HEK293T (cell line): ENCODE measurements around the gene IFT20.
"Not testable (repeated sequence)": the region's sequence is repeated elsewhere in the genome, so short reads cannot be mapped to it uniquely, and the experiment has no call there.

Experiments used
- CTCF ChIA-PET: fragments of 350-600 bp; formaldehyde crosslinking; extraction: SDS; loops from one replicate; lab custom pipeline; 2021; ENCODE audit warnings: antibody characterized with exemption, inconsistent platforms; lab: Yijun Ruan, JAX
- POLR2A ChIA-PET: fragments of 350-600 bp; formaldehyde crosslinking; extraction: SDS; loops from one replicate; lab custom pipeline; 2020; ENCODE audit warnings: antibody characterized with exemption, inconsistent platforms; lab: Yijun Ruan, JAX
- DNase-seq: peaks from one replicate; pipeline ENCODE4 v3.0.0; 2012; ENCODE audit warnings: mixed read lengths; ENCODE audit errors: extremely low spot score
- ARNT ChIP-seq: fragments of 450-650 bp; IDR thresholded peaks from 2 replicates; pipeline ENCODE4 v1.6.1; 2017; ENCODE audit warnings: mild to moderate bottlenecking
- BHLHE40 ChIP-seq: fragments of 450-650 bp; IDR thresholded peaks from 2 replicates; pipeline ENCODE4 v1.6.1; 2016; ENCODE audit warnings: mild to moderate bottlenecking, moderate library complexity, borderline replicate concordance
- CTBP1 ChIP-seq: fragments of 450-650 bp; IDR thresholded peaks from 2 replicates; pipeline ENCODE4 v1.6.1; 2016; ENCODE audit warnings: borderline replicate concordance
- ELF4 ChIP-seq: fragments of 450-650 bp; IDR thresholded peaks from 2 replicates; pipeline ENCODE4 v1.6.1; 2017; ENCODE audit warnings: antibody characterized with exemption
- FOXA1 ChIP-seq: fragments of 450-650 bp; IDR thresholded peaks from 2 replicates; pipeline ENCODE4 v1.6.1; 2016; ENCODE audit warnings: mild to moderate bottlenecking
- FOXK2 ChIP-seq: fragments of 450-650 bp; IDR thresholded peaks from 2 replicates; pipeline ENCODE4 v1.6.1; 2016; ENCODE audit warnings: mild to moderate bottlenecking
- FOXM1 ChIP-seq: fragments of 450-650 bp; IDR thresholded peaks from 2 replicates; pipeline ENCODE4 v1.6.1; 2017; ENCODE audit warnings: mild to moderate bottlenecking, borderline replicate concordance
- HDGF ChIP-seq: fragments of 450-650 bp; IDR thresholded peaks from 2 replicates; pipeline ENCODE4 v1.6.1; 2017; ENCODE audit warnings: antibody characterized with exemption, borderline replicate concordance
- L3MBTL2 ChIP-seq: fragments of 450-650 bp; conservative IDR thresholded peaks from 2 replicates; pipeline ENCODE4 v1.6.1; 2016; ENCODE audit warnings: mild to moderate bottlenecking
- LEF1 ChIP-seq: fragments of 450-650 bp; IDR thresholded peaks from 2 replicates; pipeline ENCODE4 v1.6.1; 2017; ENCODE audit warnings: mild to moderate bottlenecking, borderline replicate concordance
- NFRKB ChIP-seq: fragments of 450-650 bp; IDR thresholded peaks from 2 replicates; pipeline ENCODE4 v1.6.1; 2016; ENCODE audit warnings: mild to moderate bottlenecking, moderate library complexity
- SP1 ChIP-seq: fragments of 450-650 bp; IDR thresholded peaks from 2 replicates; pipeline ENCODE4 v1.6.1; 2017
- SUZ12 ChIP-seq: fragments of 450-650 bp; IDR thresholded peaks from 2 replicates; pipeline ENCODE4 v1.6.1; 2016; ENCODE audit warnings: mild to moderate bottlenecking
- TARDBP ChIP-seq: fragments of 450-650 bp; IDR thresholded peaks from 2 replicates; pipeline ENCODE4 v1.6.1; 2016
- ZNF384 ChIP-seq: fragments of 450-650 bp; IDR thresholded peaks from 2 replicates; pipeline ENCODE4 v1.6.1; 2016
- TF ChIP-seq, protein P1 (sequence below): fragments of 450-650 bp; IDR thresholded peaks from 2 replicates; pipeline ENCODE4 v1.6.1; 2016

IFT20 gene

DNA sequence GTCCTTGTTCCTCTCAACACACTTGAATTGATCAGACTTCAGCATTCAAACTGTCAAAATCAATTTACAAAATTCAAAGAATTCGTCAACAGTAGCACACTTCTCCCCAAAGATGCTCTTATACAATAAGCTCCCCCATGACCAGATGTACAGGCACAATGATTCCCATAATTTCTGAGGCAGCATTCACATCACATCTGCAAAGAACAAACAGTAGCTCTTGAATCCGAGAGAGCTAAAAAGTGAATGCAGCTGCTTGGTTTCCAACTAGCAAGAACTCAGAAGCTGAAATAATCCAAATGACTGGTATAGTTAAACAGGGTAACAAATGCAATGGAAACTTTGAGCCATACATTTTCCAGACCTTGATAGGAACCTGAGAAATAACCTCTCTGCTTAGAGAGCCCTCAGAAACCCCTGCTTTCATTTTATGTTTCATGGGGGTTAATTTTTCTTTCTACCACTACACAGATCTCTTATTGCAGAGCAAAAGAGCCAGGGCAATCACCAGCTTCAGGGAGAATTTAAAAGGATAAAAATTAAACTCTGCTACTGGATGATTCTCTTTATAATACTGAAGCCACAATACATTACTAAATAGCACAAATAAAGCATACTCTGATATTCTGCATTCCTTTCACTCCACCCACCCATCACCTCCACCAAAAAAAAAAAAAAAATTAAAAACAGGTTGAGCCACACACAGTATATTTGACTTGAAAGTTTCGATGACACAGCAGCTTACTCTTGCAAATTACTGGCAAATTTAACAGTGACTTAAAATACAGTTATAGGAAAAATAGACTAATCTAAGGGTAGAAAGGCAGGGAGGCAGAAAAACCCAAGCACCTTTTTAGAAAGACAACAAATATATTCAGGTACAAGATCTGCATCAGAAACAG lies 39.3 kb downstream of the IFT20 start:
- TF ChIP-seq CTBP1 (no peak), ARNT (no peak), HDGF (no peak), ZNF384 (no peak), SUZ12 (no peak), SP1 (no peak), FOXM1 (no peak)
- TF ChIP-seq, protein P1, sequence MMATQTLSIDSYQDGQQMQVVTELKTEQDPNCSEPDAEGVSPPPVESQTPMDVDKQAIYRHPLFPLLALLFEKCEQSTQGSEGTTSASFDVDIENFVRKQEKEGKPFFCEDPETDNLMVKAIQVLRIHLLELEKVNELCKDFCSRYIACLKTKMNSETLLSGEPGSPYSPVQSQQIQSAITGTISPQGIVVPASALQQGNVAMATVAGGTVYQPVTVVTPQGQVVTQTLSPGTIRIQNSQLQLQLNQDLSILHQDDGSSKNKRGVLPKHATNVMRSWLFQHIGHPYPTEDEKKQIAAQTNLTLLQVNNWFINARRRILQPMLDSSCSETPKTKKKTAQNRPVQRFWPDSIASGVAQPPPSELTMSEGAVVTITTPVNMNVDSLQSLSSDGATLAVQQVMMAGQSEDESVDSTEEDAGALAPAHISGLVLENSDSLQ = no peak
- DNase-seq = no peak
- ChIA-PET CTCF (interaction anchor here (0.7 to 1.3 kb wide), 2 partner anchors 17 to 18 kb away, joined by 3 to 4 read pairs; no protein-coding TSS in a partner anchor), POLR2A (no interaction called here)

DNA sequence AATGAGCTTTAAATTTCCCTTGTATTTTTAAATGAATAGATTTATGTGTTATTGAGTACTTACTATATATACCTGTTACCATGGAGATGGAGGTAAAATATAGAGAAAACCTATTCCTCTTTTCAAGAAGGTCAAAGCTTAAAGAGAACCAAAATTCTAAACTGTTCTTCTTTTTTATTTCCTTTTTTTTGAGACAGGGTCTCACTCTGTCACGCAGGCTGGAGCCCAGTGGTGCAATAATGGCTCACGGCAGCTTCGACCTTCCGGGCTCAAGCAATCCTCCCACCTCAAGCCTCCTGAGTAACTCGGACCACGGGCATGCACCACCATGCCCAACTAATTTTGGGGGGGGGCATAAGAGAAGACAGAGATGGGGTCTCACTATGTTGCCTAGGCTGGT lies 41.3 kb downstream of the IFT20 start:
- no peak for TF ChIP-seq SUZ12
- TF ChIP-seq ZNF384 = no peak
- TF ChIP-seq CTBP1 = no peak
- TF ChIP-seq LEF1 = no peak
- no peak for TF ChIP-seq FOXA1
- no peak for TF ChIP-seq SP1
- TF ChIP-seq TARDBP = no peak
- TF ChIP-seq FOXM1 = no peak
- TF ChIP-seq NFRKB = no peak
- TF ChIP-seq FOXK2 = no peak
- CTCF ChIA-PET = no interaction called here
- DNase-seq = no peak
- POLR2A ChIA-PET = no interaction called here

DNA sequence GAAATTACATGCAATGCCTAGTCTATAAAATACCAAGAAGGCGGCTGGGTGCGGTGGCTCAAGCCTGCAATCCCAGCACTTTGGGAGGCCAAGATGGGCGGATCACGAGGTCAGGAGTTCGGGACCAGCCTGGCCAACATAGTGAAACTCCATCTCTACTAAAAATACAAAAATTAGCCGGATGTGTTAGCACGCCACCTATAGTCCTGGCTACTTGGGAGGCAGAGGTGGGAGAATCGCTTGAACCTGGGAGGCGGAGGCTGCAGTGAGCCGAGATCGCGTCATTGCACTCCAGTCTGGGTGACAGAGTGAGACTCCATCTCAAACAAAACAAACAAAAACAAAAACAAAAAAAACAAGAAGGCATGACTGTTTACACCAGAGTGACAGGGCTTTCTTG lies 42.4 kb downstream of the IFT20 start:
- POLR2A ChIA-PET, CTCF ChIA-PET, DNase-seq: not testable (repeated sequence)

DNA sequence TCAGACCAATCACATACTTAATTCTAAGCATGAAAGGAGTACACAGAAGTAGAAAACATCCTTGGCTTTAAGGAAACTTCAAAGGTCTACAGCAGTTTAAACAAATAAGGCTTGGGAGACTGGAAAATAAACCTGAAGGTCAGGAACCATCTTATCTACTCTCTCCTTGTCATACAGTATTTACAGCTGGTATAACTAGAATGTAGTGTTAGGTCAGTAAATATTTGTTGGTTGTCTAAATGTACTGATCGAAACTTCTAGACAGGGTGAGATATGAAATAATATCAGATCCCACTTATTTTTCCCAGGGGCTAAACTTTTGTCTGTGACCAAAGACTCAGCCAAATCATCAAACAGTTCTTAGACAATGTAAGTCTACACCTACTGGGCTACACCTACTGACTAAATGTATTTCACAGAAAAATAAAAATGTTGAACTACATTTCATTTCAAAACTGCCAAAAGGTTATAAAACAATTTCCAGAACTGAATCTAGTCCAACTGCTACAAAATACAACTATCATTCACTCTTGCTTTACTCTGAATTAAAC lies 43.4 kb downstream of the IFT20 start:
- TF ChIP-seq HDGF (no peak), SUZ12 (no peak), CTBP1 (no peak), BHLHE40 (no peak), TARDBP (no peak), ZNF384 (no peak), FOXK2 (no peak), ARNT (no peak), ELF4 (no peak), LEF1 (no peak), L3MBTL2 (no peak), FOXM1 (no peak), NFRKB (no peak), FOXA1 (no peak), SP1 (no peak)
- TF ChIP-seq, protein P1 = no peak
- ChIA-PET CTCF (no interaction called here), POLR2A (no interaction called here)
- DNase-seq = no peak

DNA sequence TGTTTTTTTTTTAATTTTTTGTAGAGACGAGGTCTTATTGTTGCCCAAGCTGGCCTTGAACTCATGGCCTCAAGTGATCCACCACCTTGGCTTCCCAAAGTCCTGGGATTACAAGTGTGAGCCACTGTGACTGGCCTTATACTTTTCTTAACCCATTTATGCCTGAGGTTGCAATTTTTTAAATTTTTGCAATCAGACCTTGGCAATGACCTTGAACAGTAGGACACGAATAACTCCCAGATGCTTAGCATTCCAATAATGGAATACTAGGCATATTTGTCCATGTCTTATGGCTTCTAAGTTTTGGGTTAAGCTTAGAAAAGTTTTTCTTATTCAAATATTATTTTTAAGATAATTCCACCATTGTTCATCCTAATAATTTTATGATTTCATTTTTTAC lies 44.6 kb downstream of the IFT20 start:
- TF ChIP-seq ZNF384 = no peak
- no peak for TF ChIP-seq CTBP1
- no peak for TF ChIP-seq BHLHE40
- no peak for TF ChIP-seq FOXK2
- TF ChIP-seq SP1 = no peak
- TF ChIP-seq ELF4 = no peak
- no peak for TF ChIP-seq NFRKB
- no peak for TF ChIP-seq FOXM1
- no peak for TF ChIP-seq L3MBTL2
- TF ChIP-seq LEF1 = no peak
- TF ChIP-seq HDGF = no peak
- no peak for TF ChIP-seq TARDBP
- TF ChIP-seq, protein P1 = no peak
- ChIA-PET POLR2A (interaction anchor here (0.6 to 0.7 kb wide), 3 partner anchors 8 to 20 kb away, joined by 3 read pairs; no protein-coding TSS in a partner anchor), CTCF (interaction anchor here (0.6 kb wide), 1 partner anchor 96 kb away, joined by 3 read pairs; no protein-coding TSS in a partner anchor)
- DNase-seq = no peak

DNA sequence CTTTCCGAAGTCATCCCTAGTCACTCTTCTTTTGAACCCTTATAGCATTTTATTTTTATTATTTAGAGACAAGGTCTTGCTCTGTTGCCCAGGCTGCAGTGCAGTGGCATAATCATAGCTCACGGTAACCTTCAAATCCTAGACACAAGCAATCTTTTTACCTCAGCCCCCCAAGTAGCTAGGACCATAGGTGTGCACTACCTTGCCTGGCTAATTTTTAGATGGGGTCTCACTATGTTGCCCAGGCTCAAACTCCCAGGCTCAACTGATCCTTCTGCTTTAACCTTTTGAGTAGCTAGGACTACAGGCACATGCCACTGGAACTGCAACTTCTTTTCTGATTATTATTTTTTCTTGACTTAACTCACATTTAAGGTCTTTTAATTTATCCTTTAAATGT lies 49.3 kb downstream of the IFT20 start:
- ChIA-PET CTCF (interaction anchor here (0.8 kb wide), 1 partner anchor 36 kb away, joined by 3 read pairs; no protein-coding TSS in a partner anchor), POLR2A (interaction anchor here (0.8 kb wide), 1 partner anchor 19 kb away, joined by 3 read pairs; no protein-coding TSS in a partner anchor)
- DNase-seq = no peak
- no peak for TF ChIP-seq FOXM1
- TF ChIP-seq, protein P1 = no peak
- TF ChIP-seq BHLHE40 = no peak
- no peak for TF ChIP-seq HDGF
- no peak for TF ChIP-seq FOXA1
- TF ChIP-seq TARDBP = no peak
- TF ChIP-seq NFRKB = no peak
- TF ChIP-seq ARNT = no peak
- TF ChIP-seq ELF4 = no peak
- TF ChIP-seq L3MBTL2 = no peak
- TF ChIP-seq ZNF384 = no peak
- no peak for TF ChIP-seq SP1
- no peak for TF ChIP-seq SUZ12
- no peak for TF ChIP-seq FOXK2
- no peak for TF ChIP-seq LEF1
- no peak for TF ChIP-seq CTBP1
